ENCODE measurements around the gene FGF21.
A peak's percentile ranks its signal among the peaks of the same experiment; 100 is the strongest.

Gene FGF21

GRCh38 chr19:48804496-48804895, 49.2 kb downstream of the FGF21 start:
- peaks cover 7% of the 10 kb centered on the region; the same call in 1 of the 2 replicates for H3K4me1 ChIP-seq (ENCODE audit: insufficient read depth, low read length)
- H3K9me3 ChIP-seq (ENCODE audit: control insufficient read depth, insufficient read depth, low read length), result no peaks in the 10 kb centered on the region
- no peak overlapping the region for H3K9ac ChIP-seq (ENCODE audit: low read depth, low read length)
- no peaks in the 10 kb centered on the region for H3K36me3 ChIP-seq (ENCODE audit: insufficient read depth, low read length)

GRCh38 chr19:48805452-48805851, 50.1 kb downstream of the FGF21 start:
- H3K9ac ChIP-seq (ENCODE audit: low read depth, low read length), result no peak overlapping the region
- H3K9me3 ChIP-seq (ENCODE audit: control insufficient read depth, insufficient read depth, low read length), result no peaks in the 10 kb centered on the region
- peaks cover 10% of the 10 kb centered on the region for H3K4me1 ChIP-seq (ENCODE audit: insufficient read depth, low read length)
- H3K36me3 ChIP-seq (ENCODE audit: insufficient read depth, low read length), result no peaks in the 10 kb centered on the region

GRCh38 chr19:48806518-48806817, 51.1 kb downstream of the FGF21 start:
- H3K36me3 ChIP-seq (ENCODE audit: insufficient read depth, low read length), result no peaks in the 10 kb centered on the region
- no peak overlapping the region for H3K9ac ChIP-seq (ENCODE audit: low read depth, low read length)

DNA sequence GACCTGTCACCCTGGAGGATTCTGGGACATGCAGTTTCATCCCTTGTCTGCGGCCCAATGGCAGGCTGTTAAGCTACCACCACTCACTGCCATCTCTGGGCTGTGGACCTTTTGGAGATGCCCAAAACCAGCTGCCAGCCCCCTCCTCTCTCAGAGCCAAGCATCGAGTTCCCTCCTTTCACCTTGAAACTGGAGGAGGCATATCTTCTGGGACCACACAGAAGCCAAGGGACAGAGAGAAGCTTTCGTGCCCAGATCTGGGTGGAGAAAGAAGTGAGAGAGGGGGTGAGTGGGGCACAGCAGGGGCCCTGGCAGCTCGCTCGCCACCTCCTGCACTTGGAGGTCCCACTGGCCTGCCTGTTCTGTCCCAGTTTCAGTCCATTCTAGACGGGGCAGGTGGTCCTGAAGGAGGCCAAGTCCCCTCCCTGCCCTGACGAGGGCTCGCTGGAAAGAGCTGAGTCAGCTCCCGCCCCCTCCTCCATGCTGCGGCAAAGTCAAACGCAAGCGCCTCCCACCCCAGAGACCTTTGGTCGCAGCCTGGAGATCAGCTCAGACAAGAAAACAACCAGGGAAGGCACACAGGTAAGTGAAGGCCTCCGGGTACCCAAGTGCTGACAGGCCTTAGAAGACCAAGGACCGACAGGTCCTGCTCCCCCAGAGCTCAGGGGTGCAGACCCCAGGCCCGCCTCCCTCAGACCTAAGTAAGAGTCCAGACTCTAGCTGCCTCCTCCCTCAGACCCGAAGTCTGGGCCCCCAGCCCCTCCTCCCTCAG, 51.7 kb downstream of the FGF21 start:
- H3K9ac ChIP-seq (ENCODE audit: low read depth, low read length), result peak overlapping the region; percentile 17; the same call in 1 of the 2 replicates
- peaks cover 10% of the 10 kb centered on the region for H3K4me1 ChIP-seq (ENCODE audit: insufficient read depth, low read length)
- H3K36me3 ChIP-seq (ENCODE audit: insufficient read depth, low read length), result no peaks in the 10 kb centered on the region
- H3K9me3 ChIP-seq (ENCODE audit: control insufficient read depth, insufficient read depth, low read length), result no peaks in the 10 kb centered on the region

More at GRCh38 chr19:48806518-48806817, 51.1 kb downstream of the FGF21 start:
- Histone ChIP-seq H3K4me1 (ENCODE audit: insufficient read depth, low read length) (peaks cover 10% of the 10 kb centered on the region), H3K9me3 (ENCODE audit: control insufficient read depth, insufficient read depth, low read length) (no peaks in the 10 kb centered on the region)

DNA sequence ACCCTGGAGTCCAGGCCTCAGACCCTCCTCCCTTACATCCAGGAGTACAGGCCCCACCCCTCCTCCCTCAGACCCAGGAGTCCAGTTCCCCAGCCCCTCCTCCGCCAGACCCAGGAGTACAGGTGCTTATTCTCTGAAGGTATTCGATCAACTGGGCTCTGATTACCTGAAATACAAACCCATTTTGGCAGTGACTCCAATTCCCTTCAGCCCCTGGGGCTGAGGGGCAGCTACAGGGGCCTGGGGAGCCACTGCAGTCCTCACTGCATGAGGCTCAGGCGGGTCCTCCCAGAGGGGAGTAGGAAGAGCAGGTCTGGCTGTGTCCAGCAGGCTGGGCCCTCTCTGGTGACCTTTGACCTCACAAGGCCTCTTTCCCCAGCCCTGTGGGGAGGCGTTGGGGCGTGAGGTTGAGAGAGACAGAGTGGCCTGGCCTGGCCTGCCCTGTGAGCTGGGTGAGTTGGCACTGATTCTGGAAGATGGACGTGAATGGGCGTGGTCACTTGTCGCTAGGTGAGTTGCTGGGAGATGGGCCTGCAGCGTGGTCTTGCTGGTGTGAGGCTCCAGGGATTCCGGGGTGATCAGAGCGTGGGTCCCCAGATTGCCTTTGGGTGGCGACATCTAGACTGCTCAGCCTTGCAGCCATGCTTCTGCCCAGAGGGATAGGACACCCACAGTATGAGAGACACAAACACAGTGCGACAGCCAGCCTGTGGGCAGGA, 52.4 kb downstream of the FGF21 start:
- Histone ChIP-seq H3K9ac (ENCODE audit: low read depth, low read length) (no peak overlapping the region; the same call in 1 of the 2 replicates), H3K9me3 (ENCODE audit: control insufficient read depth, insufficient read depth, low read length) (no peaks in the 10 kb centered on the region), H3K36me3 (ENCODE audit: insufficient read depth, low read length) (no peaks in the 10 kb centered on the region), H3K4me1 (ENCODE audit: insufficient read depth, low read length) (peaks cover 10% of the 10 kb centered on the region)
